ENCODE data around the gene REEP3.
"Not testable (repeated sequence)": the region's sequence is repeated elsewhere in the genome, so short reads cannot be mapped to it uniquely, and the experiment has no call there.

REEP3 gene

GRCh38 chr10:63631991-63632390 is 110.8 kb downstream of the REEP3 start:
- no peak for DNase-seq

GRCh38 chr10:63633677-63634487 is 112.7 kb downstream of the REEP3 start:
- DNase-seq, result peak in 1 of 2 donors; percentile 14

DNA sequence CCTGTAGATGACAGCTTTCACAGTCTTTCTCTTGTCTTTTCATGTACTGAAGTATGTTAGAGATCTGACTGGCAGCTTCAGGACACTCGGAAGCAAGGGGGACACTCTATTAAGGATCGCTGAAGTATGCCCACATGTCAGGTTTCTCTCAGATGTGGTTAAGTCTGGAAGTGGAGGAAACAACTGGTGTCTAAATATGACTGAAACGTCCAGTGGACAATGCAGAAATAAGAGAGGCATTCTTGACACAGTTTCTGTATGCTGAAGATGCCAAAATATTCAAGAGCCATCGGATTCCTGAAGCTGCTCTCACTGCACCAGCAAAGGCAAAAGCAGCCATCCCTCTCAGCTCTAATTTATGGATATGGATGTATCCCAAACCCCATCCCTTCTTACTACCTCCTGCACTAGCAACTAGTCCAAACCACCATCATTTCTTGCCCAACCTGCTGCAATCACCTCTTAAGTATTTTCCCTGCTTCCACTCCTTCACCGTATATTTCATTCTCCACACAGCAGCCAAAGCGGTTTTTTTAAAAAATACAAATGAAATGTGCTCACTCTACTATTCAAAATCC is 113.4 kb downstream of the REEP3 start:
- DNase-seq, result no peak

DNA sequence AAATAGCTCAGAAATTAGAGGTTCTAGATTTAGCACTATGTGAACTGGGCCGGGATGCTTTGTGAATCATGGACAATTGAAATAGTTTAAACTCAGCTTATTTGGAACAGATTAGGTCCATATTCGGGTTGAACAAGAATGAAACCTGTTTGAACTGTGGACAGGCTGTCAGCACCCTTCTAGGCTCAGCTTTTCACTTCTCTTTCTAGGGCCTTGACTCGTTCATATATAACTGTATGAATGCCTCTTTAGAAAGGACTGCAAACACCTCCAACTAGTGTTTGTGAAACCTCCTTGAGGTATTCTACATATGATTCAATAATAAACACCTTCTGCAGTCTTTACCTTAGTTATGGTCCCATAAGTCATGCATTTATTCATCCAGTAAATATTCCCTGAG is 115.6 kb downstream of the REEP3 start:
- DNase-seq, result no peak

DNA sequence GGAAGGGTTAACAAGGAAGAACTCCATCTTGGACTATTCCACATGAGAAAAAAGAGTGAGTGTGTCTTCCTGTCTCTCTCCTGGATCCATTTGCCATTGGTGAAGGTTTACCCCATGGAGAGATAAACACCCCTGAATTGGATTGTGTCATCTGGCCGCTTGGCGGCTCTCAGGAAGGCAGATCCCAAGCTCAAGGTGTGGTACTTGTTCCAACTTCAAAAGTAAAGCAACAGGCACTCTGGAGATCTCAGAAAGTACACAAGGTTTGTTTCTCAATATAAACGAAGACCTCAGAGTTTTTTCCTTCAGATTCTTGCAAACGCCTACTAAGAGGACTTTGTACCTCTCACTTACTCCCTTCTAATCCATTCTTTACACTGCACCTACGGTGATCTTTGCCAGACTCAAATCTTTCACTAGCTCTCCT is 116.7 kb downstream of the REEP3 start:
- no peak for DNase-seq

GRCh38 chr10:63641366-63641765 is 120.2 kb downstream of the REEP3 start:
- no peak for DNase-seq

GRCh38 chr10:63641799-63642198 is 120.6 kb downstream of the REEP3 start:
- DNase-seq, result no peak

DNA sequence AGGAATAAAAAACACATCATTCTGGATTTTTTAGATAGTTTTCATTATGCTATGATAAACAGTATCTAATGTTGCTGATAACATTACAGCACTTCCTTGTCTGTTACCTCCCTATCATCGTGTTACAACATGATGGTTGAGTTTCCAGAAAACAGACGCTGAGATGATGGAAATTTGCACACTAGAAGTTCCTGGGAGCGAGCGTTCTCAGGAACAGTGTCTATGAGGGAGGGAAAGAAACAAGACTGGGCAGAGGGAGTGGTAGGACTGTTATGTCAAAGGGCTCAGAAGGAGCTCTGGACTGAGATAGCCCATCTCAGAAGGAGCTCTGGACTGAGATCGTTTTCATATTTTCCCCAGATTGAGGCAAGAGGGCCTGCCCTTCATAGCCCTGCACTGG is 121.6 kb downstream of the REEP3 start:
- DNase-seq, result no peak

DNA sequence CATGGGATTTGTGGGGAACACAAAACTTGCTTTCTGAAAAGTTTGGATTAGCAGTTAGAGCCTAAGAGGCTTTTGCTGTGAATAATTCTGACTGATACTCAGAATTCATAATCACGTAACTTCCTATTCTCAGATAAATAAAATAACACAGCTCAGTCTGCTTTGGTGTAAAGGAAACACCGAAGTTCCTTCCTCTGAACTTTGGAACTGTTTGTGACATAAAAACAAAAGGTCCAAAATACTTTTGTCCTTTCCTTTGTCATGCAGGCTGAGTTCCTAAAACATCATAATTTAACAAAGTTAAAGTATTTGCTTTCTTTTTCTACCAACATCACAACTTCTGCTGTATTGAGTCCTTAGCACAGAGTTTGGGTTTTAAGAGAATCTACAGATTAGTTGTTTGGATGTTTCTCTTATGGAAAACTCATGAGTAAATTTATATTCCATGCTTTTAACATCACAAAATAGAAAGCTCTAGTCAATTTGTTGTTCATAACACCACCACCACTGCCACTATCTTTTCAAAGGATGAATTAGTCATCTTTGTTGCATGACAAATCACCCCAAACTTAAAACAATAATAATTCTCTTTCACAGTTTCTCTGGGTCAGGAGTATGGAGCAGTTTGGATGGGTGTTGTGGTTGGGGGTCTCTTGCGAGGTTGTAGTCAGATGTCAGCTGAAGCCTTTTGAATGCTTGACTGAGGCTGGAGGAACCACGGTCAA is 123.4 kb downstream of the REEP3 start:
- DNase-seq, result no peak

DNA sequence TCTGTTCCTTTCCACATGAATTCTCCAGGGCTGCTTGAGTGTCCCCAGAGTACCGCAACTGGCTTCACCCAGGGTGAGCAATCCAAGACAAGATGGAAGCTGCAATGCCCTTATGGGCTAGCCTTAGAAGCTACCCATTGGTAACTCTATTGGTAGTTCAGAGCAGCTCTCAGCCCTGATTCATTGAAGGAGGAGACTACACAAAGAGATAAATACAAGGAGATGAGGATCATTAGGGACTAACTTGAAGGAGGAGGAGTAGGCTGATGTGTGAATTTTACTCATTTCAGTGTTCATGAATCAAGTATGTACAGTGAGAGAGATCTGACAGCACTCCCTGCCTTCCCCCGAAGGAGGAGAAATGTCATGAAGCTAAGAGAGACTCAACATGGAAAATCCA is 124.0 kb downstream of the REEP3 start:
- DNase-seq, result no peak

DNA sequence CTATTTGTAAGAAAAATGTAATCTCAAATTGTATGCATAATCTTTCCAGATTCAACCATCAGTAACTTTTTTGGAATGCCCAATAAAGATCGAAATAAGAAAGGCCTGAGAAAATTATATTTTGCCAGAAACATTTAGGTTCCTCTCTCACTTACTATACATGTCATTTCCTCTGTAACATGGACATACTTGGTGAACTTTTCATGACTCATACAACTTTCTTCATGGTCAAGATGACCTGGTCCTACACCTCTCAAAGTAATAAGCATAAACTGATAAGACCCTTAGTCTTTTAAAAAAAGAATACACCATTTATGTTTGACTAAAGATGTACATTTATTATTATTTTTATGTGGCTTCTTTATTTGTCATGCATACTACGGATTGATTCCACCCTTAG is 125.3 kb downstream of the REEP3 start:
- DNase-seq, result no peak

DNA sequence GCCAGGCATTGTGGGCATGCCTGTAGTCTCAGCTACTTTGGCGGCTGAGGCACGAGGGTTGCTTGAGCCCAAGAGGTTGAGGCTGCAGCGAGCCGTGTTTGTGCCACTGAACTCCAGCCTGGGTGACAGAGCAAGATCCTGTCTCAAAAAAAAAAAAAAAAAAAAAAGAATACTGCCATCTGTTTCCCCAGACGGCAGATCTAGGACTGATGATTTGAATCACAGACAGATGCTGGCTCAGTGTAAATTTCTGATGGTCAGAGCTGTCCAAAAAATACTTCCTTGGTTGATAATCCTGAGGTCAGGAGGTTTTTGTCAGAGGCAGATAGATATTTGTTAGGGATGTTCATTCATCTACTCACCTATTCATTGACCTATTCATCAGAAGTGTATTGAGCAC is 130.7 kb downstream of the REEP3 start:
- DNase-seq, result no peak

- DNase-seq, result no peak
Observed at GRCh38 chr10:63653747-63654146, 132.5 kb downstream of the REEP3 start.

DNA sequence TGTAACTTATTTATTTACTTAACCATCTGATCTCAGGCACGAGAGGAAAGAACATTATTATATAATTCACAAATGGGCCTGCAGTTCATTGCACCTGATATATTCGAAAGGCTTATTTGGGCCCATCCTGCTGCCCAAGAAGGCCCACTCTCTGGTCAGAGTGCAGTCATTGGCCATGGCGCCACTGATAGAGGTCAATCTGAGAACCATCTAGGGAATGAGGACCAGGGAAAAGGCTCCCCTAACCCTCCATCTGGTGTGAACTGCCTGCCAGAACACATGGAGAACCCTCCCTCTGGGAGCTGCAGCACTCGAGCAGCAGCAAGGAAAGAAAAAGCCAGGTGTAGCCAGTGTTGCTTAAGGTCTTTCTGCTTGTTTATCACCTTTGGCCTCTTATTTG is 136.6 kb downstream of the REEP3 start:
- DNase-seq, result no peak

- not testable (repeated sequence) for DNase-seq
Observed at GRCh38 chr10:63660941-63661340, 139.7 kb downstream of the REEP3 start.

- DNase-seq, result no peak
Observed at GRCh38 chr10:63661347-63661746, 140.1 kb downstream of the REEP3 start.

- DNase-seq, result no peak
Observed at GRCh38 chr10:63664341-63664885, 143.2 kb downstream of the REEP3 start.

DNA sequence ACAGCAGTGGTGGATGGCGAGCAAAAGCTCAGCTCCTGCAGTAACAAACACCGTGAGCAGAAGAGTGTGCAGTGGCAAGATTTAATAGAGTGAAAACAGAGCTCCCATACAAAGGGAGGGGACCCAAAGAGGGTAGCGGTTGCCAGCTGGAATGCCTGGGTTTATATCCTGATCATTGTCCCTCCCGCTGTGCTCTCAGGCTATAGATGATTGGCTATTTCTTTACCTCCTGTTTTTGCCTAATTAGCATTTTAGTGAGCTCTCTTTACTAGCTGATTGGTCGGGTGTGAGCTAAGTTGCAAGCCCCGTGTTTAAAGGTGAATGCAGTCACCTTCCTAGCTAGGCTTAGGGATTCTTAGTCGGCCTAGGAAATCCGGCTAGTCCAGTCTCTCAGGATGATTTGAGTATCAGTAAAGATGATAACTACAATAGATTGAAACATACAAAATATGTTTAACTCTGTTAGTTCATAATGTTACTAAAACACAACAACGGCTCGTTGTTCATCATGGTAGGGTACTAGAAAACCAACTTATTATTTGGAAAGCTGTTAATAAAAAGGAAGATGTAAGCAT is 143.9 kb downstream of the REEP3 start:
- not testable (repeated sequence) for DNase-seq

- no peak for DNase-seq
Observed at GRCh38 chr10:63665670-63666134, 144.5 kb downstream of the REEP3 start.

- no peak for DNase-seq
Observed at GRCh38 chr10:63666836-63667383, 145.7 kb downstream of the REEP3 start.

- no peak for DNase-seq
Observed at GRCh38 chr10:63667596-63668480, 146.6 kb downstream of the REEP3 start.

Measured in bone marrow (tissue), 2 donors.